CD14-positive monocyte (primary cell): Measurements from ENCODE around the gene AAR2. TPM values are rescaled to one million over a fixed set of nuclear protein-coding genes. Genes with fewer than 3 reads are reported as not detected.

Experiments used
- DNase-seq, 3 donors: peaks; one replicate each; pipeline ENCODE4 v3.0.0-alpha.2; 2011 to 2022
- H2AFZ ChIP-seq: 2 replicates; pipeline ENCODE4 v1.6.0; 2012; ENCODE audit warnings: mild to moderate bottlenecking, low read depth, low read length, inconsistent platforms; ENCODE audit not compliant: insufficient read depth, poor library complexity, severe bottlenecking
- H3K27ac ChIP-seq, 2 donors: 1 replicate in 1 of 2; 2 replicates in 1 of 2; pipeline ENCODE4 v1.5.1; 2012 to 2013; ENCODE audit warnings: low read length in 2 of 2, control low read depth in 1 of 2, inconsistent platforms in 1 of 2, low read depth in 1 of 2, mild to moderate bottlenecking in 1 of 2
- H3K27me3 ChIP-seq, 2 donors: one replicate each; pipeline versions ENCODE4 v1.6.0 to v1.6.1; 2011 to 2013; ENCODE audit warnings: low read length in 2 of 2; ENCODE audit not compliant: control insufficient read depth in 2 of 2, insufficient read depth in 2 of 2
- H3K36me3 ChIP-seq, 2 donors: replicated peaks in 1 of 2; 1 replicate in 1 of 2; 2 replicates in 1 of 2; pipeline versions ENCODE4 v1.5.1 to v1.6.1; 2012 to 2013; ENCODE audit warnings: low read length in 2 of 2, control low read depth in 1 of 2, inconsistent platforms in 1 of 2, mild to moderate bottlenecking in 1 of 2; ENCODE audit not compliant: insufficient read depth in 2 of 2, control insufficient read depth in 1 of 2
- H3K4me1 ChIP-seq, 2 donors: 1 replicate in 1 of 2; 2 replicates in 1 of 2; pipeline versions ENCODE4 v1.5.1 to v1.6.1; 2012 to 2013; ENCODE audit warnings: low read length in 2 of 2, control low read depth in 1 of 2, inconsistent platforms in 1 of 2, mild to moderate bottlenecking in 1 of 2, moderate library complexity in 1 of 2; ENCODE audit not compliant: insufficient read depth in 2 of 2, control insufficient read depth in 1 of 2
- H3K4me2 ChIP-seq: replicated peaks from 2 replicates; pipeline ENCODE3; 2012; ENCODE audit warnings: low read length, moderate library complexity, mild to moderate bottlenecking; ENCODE audit not compliant: poor library complexity, severe bottlenecking; ENCODE audit errors: extremely low read depth
- H3K4me3 ChIP-seq, 3 experiments: fragments of 200-600 bp in 1 of 3; sonication (generic) in 1 of 3; replicated peaks in 1 of 3; 1 replicate in 2 of 3; 2 replicates in 1 of 3; pipeline ENCODE4 v1.5.1; 2011 to 2013; ENCODE audit warnings: low read length in 3 of 3, mild to moderate bottlenecking in 3 of 3, control low read depth in 2 of 3, low read depth in 2 of 3, inconsistent platforms in 1 of 3, moderate library complexity in 1 of 3
- H3K79me2 ChIP-seq: 2 replicates; pipeline ENCODE4 v1.6.0; 2012; ENCODE audit warnings: mild to moderate bottlenecking, control low read depth, inconsistent platforms, low read length, moderate library complexity; ENCODE audit not compliant: insufficient read depth
- H3K9ac ChIP-seq: 2 replicates; pipeline ENCODE4 v1.6.0; 2017; ENCODE audit warnings: low read length, mild to moderate bottlenecking; ENCODE audit not compliant: insufficient read depth, poor library complexity, severe bottlenecking
- H3K9me3 ChIP-seq, 2 donors: replicated peaks in 1 of 2; 1 replicate in 1 of 2; 2 replicates in 1 of 2; pipeline versions ENCODE4 v1.5.1 to v1.6.1; 2012 to 2013; ENCODE audit warnings: low read length in 2 of 2, control low read depth in 1 of 2; ENCODE audit not compliant: control insufficient read depth in 1 of 2, insufficient read depth in 1 of 2
- H4K20me1 ChIP-seq: 2 replicates; pipeline ENCODE4 v1.6.0; 2012; ENCODE audit warnings: mild to moderate bottlenecking, low read length, control low read depth, moderate library complexity; ENCODE audit not compliant: insufficient read depth
- H3K27ac Mint-ChIP-seq, 7 donors: one replicate each; pipeline ENCODE4 v1.8.0; 2020; ENCODE audit warnings: mild to moderate bottlenecking in 7 of 7, mixed read lengths in 7 of 7, moderate library complexity in 6 of 7, inconsistent platforms in 2 of 7
- H3K27me3 Mint-ChIP-seq, 3 donors: one replicate each; pipeline ENCODE4 v1.8.0; 2021 to 2022; ENCODE audit warnings: low read depth in 3 of 3, mild to moderate bottlenecking in 3 of 3, mixed read lengths in 3 of 3, moderate library complexity in 3 of 3, inconsistent platforms in 1 of 3
- H3K36me3 Mint-ChIP-seq, 2 donors: one replicate each; pipeline ENCODE4 v1.8.0; 2020; ENCODE audit warnings: mixed read lengths in 2 of 2, inconsistent platforms in 1 of 2, mild to moderate bottlenecking in 1 of 2
- H3K4me1 Mint-ChIP-seq: one replicate; pipeline ENCODE4 v1.8.0; 2020; ENCODE audit warnings: mild to moderate bottlenecking, mixed read lengths
- H3K4me3 Mint-ChIP-seq, 2 donors: one replicate each; pipeline ENCODE4 v1.8.0; 2020; ENCODE audit warnings: mild to moderate bottlenecking in 2 of 2, mixed read lengths in 2 of 2, moderate library complexity in 1 of 2
- H3K9me3 Mint-ChIP-seq, 7 donors: one replicate each; pipeline ENCODE4 v1.8.0; 2020 to 2022; ENCODE audit warnings: mixed read lengths in 7 of 7, mild to moderate bottlenecking in 6 of 7, moderate library complexity in 6 of 7, inconsistent platforms in 2 of 7
- WGBS: methylation state at CpG from one replicate; pipeline ENCODE4 v1.1.5; 2013; ENCODE audit warnings: missing lambda C conversion rate; ENCODE audit not compliant: insufficient coverage; 5-methylcytosine and 5-hydroxymethylcytosine counted together
- intact Hi-C, 2 donors: fragments of 100-400 bp; cut with micrococcal nuclease; formaldehyde crosslinking; loops; one replicate each; pipeline versions ENCODE4 v1.15.0 to v1.15.1; 2023
- polyA plus RNA-seq, 3 donors: library from polyadenylated mRNA; depleted of rRNA in 1 of 3; unstranded in 2 of 3; stranded (reverse) in 1 of 3; fragments of 300-500 nt in 2 of 3; fragments of >200 nt in 1 of 3; fragmentation: Illumina TruSeq in 2 of 3; gene quantifications; 1 replicate in 2 of 3; 2 replicates in 1 of 3; pipeline ENCODE4 v1.2.3, GENCODE V29; 2012 to 2021
- TF ChIP-seq, protein P1 (sequence below): fragments of 200-600 bp; IDR thresholded peaks from one replicate; pipeline ENCODE4 v1.8.0; 2022; ENCODE audit warnings: antibody characterized with exemption, mild to moderate bottlenecking

The AAR2 gene
- polyA plus RNA-seq, 3 donors, result 9.1 to 48.8 (median 45.2) TPM

DNA sequence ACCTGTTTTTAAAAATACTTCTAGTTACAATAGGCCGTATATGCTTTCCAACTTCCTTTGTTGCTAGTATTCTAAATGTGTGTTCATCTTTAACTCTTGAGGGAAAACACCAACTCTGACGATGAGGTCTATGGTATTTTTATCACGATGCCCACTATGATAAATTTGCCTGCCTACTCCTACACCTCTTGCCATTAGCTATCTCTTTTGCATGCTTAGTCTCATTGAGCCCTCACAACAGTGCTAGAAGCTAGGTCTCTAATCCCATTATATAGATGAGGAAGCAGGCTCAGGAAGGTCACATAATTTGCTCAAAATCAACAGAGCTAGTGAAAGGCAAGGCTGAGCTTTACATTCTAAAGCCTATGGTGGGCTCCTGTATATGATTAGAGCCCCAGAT lies 13.2 kb downstream of the AAR2 start:
- Histone ChIP-seq H3K4me2 (no peak overlapping the region), H3K27ac (no peak overlapping the region), H3K79me2 (no peaks in the 10 kb centered on the region), H3K9me3 (no peaks in the 10 kb centered on the region), H3K27me3 (no peaks in the 10 kb centered on the region), H3K36me3 (peaks cover 84 to 100% of the 10 kb centered on the region in 2 donors), H3K4me1 (no peaks in the 10 kb centered on the region), H3K9ac (no peak overlapping the region), H3K4me3 (no peak overlapping the region), H2AFZ (no peak overlapping the region), H4K20me1 (peaks cover 34% of the 10 kb centered on the region)
- TF ChIP-seq, protein P1, sequence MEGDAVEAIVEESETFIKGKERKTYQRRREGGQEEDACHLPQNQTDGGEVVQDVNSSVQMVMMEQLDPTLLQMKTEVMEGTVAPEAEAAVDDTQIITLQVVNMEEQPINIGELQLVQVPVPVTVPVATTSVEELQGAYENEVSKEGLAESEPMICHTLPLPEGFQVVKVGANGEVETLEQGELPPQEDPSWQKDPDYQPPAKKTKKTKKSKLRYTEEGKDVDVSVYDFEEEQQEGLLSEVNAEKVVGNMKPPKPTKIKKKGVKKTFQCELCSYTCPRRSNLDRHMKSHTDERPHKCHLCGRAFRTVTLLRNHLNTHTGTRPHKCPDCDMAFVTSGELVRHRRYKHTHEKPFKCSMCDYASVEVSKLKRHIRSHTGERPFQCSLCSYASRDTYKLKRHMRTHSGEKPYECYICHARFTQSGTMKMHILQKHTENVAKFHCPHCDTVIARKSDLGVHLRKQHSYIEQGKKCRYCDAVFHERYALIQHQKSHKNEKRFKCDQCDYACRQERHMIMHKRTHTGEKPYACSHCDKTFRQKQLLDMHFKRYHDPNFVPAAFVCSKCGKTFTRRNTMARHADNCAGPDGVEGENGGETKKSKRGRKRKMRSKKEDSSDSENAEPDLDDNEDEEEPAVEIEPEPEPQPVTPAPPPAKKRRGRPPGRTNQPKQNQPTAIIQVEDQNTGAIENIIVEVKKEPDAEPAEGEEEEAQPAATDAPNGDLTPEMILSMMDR, result no peak
- no peak for DNase-seq
- Mint-ChIP-seq H3K27ac (no peak overlapping the region), H3K4me3 (no peak overlapping the region), H3K4me1 (no peaks in the 10 kb centered on the region), H3K9me3 (no peaks in the 10 kb centered on the region), H3K36me3 (peaks cover 74 to 90% of the 10 kb centered on the region in 2 donors), H3K27me3 (peaks cover 0 to 1% (median 0%) of the 10 kb centered on the region in 3 donors)
- WGBS, result 100% methylated on average over 1 of the region's 3 CpGs
- intact Hi-C loops, result no loop called here

DNA sequence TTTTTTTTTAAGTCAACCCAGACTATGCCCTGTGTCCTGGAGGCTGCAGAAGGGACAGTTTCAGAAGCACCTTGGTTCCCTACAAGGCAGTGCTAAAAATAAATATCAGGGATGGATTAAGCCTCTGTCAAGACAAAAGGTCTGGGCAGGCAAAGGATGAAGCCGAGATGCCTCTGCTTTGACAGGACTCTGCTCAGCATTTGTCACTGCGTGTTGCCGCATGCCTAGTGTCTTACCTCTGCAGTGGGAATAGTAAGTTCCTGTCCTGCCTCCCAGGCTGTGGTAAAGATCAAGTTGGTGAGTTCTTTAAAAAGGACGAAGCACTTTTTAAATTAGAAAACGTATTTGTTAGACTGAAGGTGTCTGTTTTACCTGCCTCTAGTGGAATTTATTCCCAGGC lies 15.1 kb downstream of the AAR2 start:
- peaks cover 78 to 100% of the 10 kb centered on the region in 2 donors for H3K36me3 ChIP-seq
- H3K4me3 ChIP-seq, result no peak overlapping the region
- H3K9me3 ChIP-seq, result no peaks in the 10 kb centered on the region
- intact Hi-C loops, result no loop called here
- Mint-ChIP-seq H3K9me3 (no peaks in the 10 kb centered on the region), H3K27ac (no peak overlapping the region), H3K27me3 (no peaks in the 10 kb centered on the region), H3K36me3 (peaks cover 72 to 87% of the 10 kb centered on the region in 2 donors), H3K4me1 (no peaks in the 10 kb centered on the region), H3K4me3 (no peak overlapping the region)
- DNase-seq, result no peak
- H3K4me1 ChIP-seq, result no peaks in the 10 kb centered on the region
- no peak overlapping the region for H3K27ac ChIP-seq
- H3K79me2 ChIP-seq, result no peaks in the 10 kb centered on the region
- H2AFZ ChIP-seq, result no peak overlapping the region
- TF ChIP-seq, protein P1, result no peak
- H4K20me1 ChIP-seq, result peaks cover 37% of the 10 kb centered on the region
- no peak overlapping the region for H3K4me2 ChIP-seq
- H3K27me3 ChIP-seq, result no peaks in the 10 kb centered on the region
- 97% methylated on average over 5 of the region's 5 CpGs for WGBS
- H3K9ac ChIP-seq, result no peak overlapping the region
